ENCODE measurements around the gene TMSB10.
"Not testable (repeated sequence)": the region's sequence is repeated elsewhere in the genome, so short reads cannot be mapped to it uniquely, and the experiment has no call there.

Gene TMSB10

GRCh38 chr2:84940831-84941412 lies 35.5 kb downstream of the TMSB10 start:
- DNase-seq = no peak

DNA sequence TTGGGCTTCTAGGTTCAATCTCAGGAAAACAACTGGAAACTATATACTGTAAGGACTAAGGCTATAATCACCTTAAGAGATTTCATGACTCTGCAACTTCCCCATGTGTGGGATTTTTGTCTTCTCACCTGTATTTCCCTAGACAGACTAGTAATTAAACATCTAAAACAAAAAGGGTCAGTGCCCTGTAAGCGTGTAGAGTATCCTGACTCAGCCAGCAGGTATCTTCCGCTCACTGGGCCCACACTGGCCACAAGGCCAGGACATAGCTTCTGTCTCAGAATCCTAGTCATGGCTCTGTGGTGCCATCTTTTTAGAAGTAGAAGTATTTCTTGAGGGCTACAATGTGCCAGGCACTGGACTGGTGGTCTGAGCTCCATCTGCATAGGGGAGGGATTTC lies 36.7 kb downstream of the TMSB10 start:
- no peak for DNase-seq

DNA sequence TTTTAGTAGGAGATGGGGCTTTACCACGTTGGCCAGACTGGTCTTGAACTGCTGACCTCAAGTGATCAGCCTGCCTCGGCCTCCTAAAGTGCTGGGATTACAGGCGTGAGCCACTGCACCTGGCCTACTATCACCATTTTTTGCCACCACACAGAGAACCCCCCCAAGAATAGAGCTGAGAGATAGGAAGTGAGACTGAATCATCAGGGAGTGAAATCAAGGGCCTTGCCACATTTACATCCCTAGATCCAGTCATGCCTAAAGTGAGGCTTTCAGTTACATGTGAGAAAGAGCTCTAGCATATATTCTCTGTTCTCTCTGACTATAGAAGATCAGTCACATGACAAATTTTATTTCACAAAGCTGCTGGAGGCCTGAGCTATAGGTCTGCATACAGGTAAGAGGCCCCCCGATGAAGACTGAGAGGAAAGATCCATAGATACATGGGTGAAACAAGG lies 37.5 kb downstream of the TMSB10 start:
- no peak for DNase-seq

GRCh38 chr2:84944295-84944909 lies 38.9 kb downstream of the TMSB10 start:
- no peak for DNase-seq

GRCh38 chr2:84945838-84946203 lies 40.4 kb downstream of the TMSB10 start:
- not testable (repeated sequence) for DNase-seq

GRCh38 chr2:84946204-84947009 lies 41.0 kb downstream of the TMSB10 start:
- no peak for DNase-seq

- DNase-seq = no peak
Observed at GRCh38 chr2:84947010-84947593, 41.6 kb downstream of the TMSB10 start.

DNA sequence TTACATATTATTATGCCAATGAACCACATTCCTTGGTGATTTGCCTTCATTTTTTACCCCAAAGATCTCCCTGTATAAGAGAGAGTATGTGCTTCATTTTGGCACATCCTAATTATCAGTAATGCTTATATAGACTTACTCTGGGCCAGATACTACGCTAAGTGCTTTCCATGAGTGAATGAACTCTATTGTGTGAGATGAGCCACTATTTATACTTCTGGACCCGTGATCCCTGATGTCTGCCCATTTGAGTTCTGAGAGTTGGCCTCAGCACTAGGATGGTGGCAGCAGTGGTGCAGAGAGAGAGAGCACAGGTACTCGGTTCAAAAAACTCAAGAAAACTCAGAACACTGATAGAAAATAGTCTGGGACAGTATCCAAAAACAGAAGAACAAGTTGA lies 48.1 kb downstream of the TMSB10 start:
- no peak for DNase-seq

- no peak for DNase-seq
Observed at GRCh38 chr2:84954329-84954728, 48.9 kb downstream of the TMSB10 start.

All from NCI-H1694 treated with DMSO at 0.1 percent for 48 hours (cell line).